NCI-H82 treated with DMSO at 0.1 percent for 48 hours (cell line): ENCODE data around the gene NSMCE1.
A peak's percentile ranks its signal among the peaks of the same experiment; 100 is the strongest.

Experiments used
- DNase-seq: peaks from one replicate; lab custom pipeline; 2025; ENCODE audit not compliant: unreplicated experiment; lab: John Stamatoyannopoulos, UW

The NSMCE1 gene

GRCh38 chr16:27268376-27269299 lies at the start of gene NSMCE1:
NSMCE1 (minus strand) TSS chr16:27268772; CDS start chr16:27257570, 11,202 bp downstream.
- peak; percentile 81 for DNase-seq

GRCh38 chr16:27317738-27318391 lies 49.3 kb upstream of the NSMCE1 start:
- no peak for DNase-seq

- DNase-seq, result no peak
Observed at GRCh38 chr16:27317320-27317719, 48.7 kb upstream of the NSMCE1 start.

- no peak for DNase-seq
Observed at GRCh38 chr16:27316038-27316680, 47.6 kb upstream of the NSMCE1 start.

GRCh38 chr16:27315333-27316037 lies 46.9 kb upstream of the NSMCE1 start:
- no peak for DNase-seq

GRCh38 chr16:27314986-27315332 lies 46.4 kb upstream of the NSMCE1 start:
- DNase-seq, result no peak

- no peak for DNase-seq
Observed at GRCh38 chr16:27314161-27314723, 45.7 kb upstream of the NSMCE1 start.

- DNase-seq, result no peak
Observed at GRCh38 chr16:27313422-27314160, 45.0 kb upstream of the NSMCE1 start, which contains the start of gene IL4R. IL4R (plus strand) TSS chr16:27313974; CDS start chr16:27340204, 26,230 bp downstream.

- DNase-seq, result no peak
Observed at GRCh38 chr16:27312580-27313421, 44.2 kb upstream of the NSMCE1 start.

- no peak for DNase-seq
Observed at GRCh38 chr16:27311897-27312303, 43.3 kb upstream of the NSMCE1 start.

- DNase-seq, result no peak
Observed at GRCh38 chr16:27311448-27311830, 42.9 kb upstream of the NSMCE1 start.

- DNase-seq, result no peak
Observed at GRCh38 chr16:27310576-27311447, 42.2 kb upstream of the NSMCE1 start.

GRCh38 chr16:27308792-27309191 lies 40.2 kb upstream of the NSMCE1 start:
- no peak for DNase-seq

- no peak for DNase-seq
Observed at GRCh38 chr16:27305839-27306442, 37.4 kb upstream of the NSMCE1 start.

- DNase-seq, result no peak
Observed at GRCh38 chr16:27304881-27305745, 36.5 kb upstream of the NSMCE1 start.

- no peak for DNase-seq
Observed at GRCh38 chr16:27304102-27304501, 35.5 kb upstream of the NSMCE1 start.
